RWPE2 (cell line): Measurements from ENCODE around the gene SETD5.

Source experiments
- ATAC-seq: fragments of 200-7000 bp; cut with Tn5 transposase; 3 replicates; pipeline ENCODE4 v1.9.1; 2021; ENCODE audit warnings: low read depth
- DNase-seq: peaks from one replicate; pipeline ENCODE4 v3.0.0-alpha.2; 2020; ENCODE audit warnings: low spot score
- H3K27ac ChIP-seq: fragments of 450-650 bp; 2 replicates; pipeline ENCODE4 v1.5.1; 2017; ENCODE audit warnings: mild to moderate bottlenecking; ENCODE audit not compliant: poor library complexity, severe bottlenecking
- H3K27me3 ChIP-seq: fragments of 250-450 bp; sonication (Bioruptor Pico); 2 replicates; pipeline ENCODE4 v1.5.1; 2021; ENCODE audit warnings: mild to moderate bottlenecking, moderate library complexity; ENCODE audit not compliant: insufficient read depth, poor library complexity, severe bottlenecking
- H3K36me3 ChIP-seq: fragments of 250-450 bp; sonication (Bioruptor Pico); 2 replicates; pipeline ENCODE4 v1.5.1; 2020; ENCODE audit warnings: low read depth, mild to moderate bottlenecking, moderate library complexity
- H3K4me1 ChIP-seq: fragments of 250-450 bp; sonication (Bioruptor Pico); 2 replicates; pipeline ENCODE4 v1.5.1; 2021; ENCODE audit warnings: mild to moderate bottlenecking, moderate library complexity; ENCODE audit not compliant: insufficient read depth, poor library complexity, severe bottlenecking
- H3K4me3 ChIP-seq: fragments of 250-450 bp; sonication (Bioruptor Pico); 2 replicates; pipeline ENCODE4 v1.5.1; 2021; ENCODE audit warnings: mild to moderate bottlenecking, moderate library complexity; ENCODE audit not compliant: severe bottlenecking
- H3K9me3 ChIP-seq: fragments of 250-450 bp; sonication (Bioruptor Pico); 2 replicates; pipeline ENCODE4 v1.5.1; 2021; ENCODE audit warnings: mild to moderate bottlenecking, moderate library complexity; ENCODE audit not compliant: severe bottlenecking
- TF ChIP-seq, protein P1 (sequence below): fragments of 450-650 bp; IDR thresholded peaks from one replicate; pipeline ENCODE4 v1.5.1; 2017; ENCODE audit warnings: mild to moderate bottlenecking, moderate library complexity; ENCODE audit not compliant: poor library complexity, severe bottlenecking

SETD5 gene

DNA sequence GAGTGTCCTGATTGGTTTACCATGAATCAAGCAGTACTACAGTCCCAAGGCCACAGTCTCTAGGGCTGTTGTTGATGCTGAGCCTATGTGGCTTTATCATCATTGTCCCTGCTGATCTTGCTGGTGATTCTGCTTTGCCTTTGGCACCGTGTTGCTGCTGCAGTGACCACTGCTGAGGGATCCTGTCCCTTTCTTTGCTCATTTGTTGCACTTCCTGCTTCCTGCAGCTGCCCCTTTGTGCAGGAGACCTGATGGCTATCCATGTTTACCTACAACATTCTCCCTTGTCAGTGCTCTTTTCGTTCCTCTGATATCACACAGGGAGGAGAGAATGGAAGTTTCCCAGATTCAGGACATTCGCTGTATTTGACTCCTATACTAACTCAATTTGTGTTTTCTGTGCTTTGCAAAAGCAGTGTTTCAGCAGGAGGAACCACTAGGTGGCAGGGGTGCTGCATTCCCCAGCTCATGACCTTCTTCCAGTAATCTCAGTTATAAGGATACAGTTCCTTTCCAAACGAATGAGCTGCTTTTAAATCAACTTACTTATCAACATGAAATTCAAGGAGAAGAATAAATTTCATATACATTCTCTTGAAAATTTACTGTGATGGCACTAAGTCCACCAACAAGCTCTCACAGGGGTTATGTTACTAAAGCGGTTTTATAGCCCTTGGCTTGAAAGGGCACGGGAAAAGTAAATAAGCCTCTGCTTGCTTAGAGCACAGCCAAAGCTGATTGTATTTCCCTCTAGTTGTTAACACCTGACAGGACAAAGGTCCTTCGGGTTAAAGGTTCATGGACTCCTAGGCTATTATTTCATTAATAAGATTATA is 44.3 kb upstream of the SETD5 start:
- no peaks in the 10 kb centered on the region for H3K36me3 ChIP-seq
- no peaks in the 10 kb centered on the region for H3K27me3 ChIP-seq
- no peaks in the 10 kb centered on the region for H3K9me3 ChIP-seq
- TF ChIP-seq, protein P1, sequence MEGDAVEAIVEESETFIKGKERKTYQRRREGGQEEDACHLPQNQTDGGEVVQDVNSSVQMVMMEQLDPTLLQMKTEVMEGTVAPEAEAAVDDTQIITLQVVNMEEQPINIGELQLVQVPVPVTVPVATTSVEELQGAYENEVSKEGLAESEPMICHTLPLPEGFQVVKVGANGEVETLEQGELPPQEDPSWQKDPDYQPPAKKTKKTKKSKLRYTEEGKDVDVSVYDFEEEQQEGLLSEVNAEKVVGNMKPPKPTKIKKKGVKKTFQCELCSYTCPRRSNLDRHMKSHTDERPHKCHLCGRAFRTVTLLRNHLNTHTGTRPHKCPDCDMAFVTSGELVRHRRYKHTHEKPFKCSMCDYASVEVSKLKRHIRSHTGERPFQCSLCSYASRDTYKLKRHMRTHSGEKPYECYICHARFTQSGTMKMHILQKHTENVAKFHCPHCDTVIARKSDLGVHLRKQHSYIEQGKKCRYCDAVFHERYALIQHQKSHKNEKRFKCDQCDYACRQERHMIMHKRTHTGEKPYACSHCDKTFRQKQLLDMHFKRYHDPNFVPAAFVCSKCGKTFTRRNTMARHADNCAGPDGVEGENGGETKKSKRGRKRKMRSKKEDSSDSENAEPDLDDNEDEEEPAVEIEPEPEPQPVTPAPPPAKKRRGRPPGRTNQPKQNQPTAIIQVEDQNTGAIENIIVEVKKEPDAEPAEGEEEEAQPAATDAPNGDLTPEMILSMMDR, result peak; percentile 97
- peaks cover 25% of the 10 kb centered on the region for H3K4me1 ChIP-seq
- no peak for DNase-seq
- no peak overlapping the region for H3K4me3 ChIP-seq
- peak; percentile 63 for ATAC-seq
- no peak overlapping the region for H3K27ac ChIP-seq

- peak overlapping the region; percentile 63 for H3K4me3 ChIP-seq
- TF ChIP-seq, protein P1, result no peak
Observed at GRCh38 chr3:9361691-9362388, 35.6 kb upstream of the SETD5 start.

GRCh38 chr3:9362731-9363530 is 34.5 kb upstream of the SETD5 start, which contains the start of gene THUMPD3:
Gene THUMPD3, plus strand, starts transcription at chr3:9363054. Its CDS starts 2,015 bp downstream, at chr3:9365069.
- ATAC-seq, result peak; percentile 97

More at GRCh38 chr3:9361691-9362388, 35.6 kb upstream of the SETD5 start:
- DNase-seq, result no peak
- Histone ChIP-seq H3K27me3 (no peaks in the 10 kb centered on the region), H3K36me3 (peaks cover 26% of the 10 kb centered on the region), H3K4me1 (peaks cover 4% of the 10 kb centered on the region), H3K9me3 (no peaks in the 10 kb centered on the region), H3K27ac (peak overlapping the region; percentile 71)
- ATAC-seq, result no peak

GRCh38 chr3:9369508-9369907 is 27.9 kb upstream of the SETD5 start:
- no peak overlapping the region for H3K27ac ChIP-seq
- no peaks in the 10 kb centered on the region for H3K4me1 ChIP-seq
- H3K4me3 ChIP-seq, result no peak overlapping the region
- TF ChIP-seq, protein P1, result no peak
- H3K36me3 ChIP-seq, result peaks cover 98% of the 10 kb centered on the region
- H3K9me3 ChIP-seq, result no peaks in the 10 kb centered on the region
- H3K27me3 ChIP-seq, result no peaks in the 10 kb centered on the region
- ATAC-seq (no peak), DNase-seq (no peak)

More at GRCh38 chr3:9362731-9363530, 34.5 kb upstream of the SETD5 start, which contains the start of gene THUMPD3:
- peak; percentile 84 for DNase-seq
- peak within 1 kb of the TSS; percentile 63 for H3K4me3 ChIP-seq
- H3K36me3 ChIP-seq, result peaks cover 37% of the 10 kb centered on the region
- H3K4me1 ChIP-seq, result peaks cover 4% of the 10 kb centered on the region
- no peaks in the 10 kb centered on the region for H3K27me3 ChIP-seq
- no peaks in the 10 kb centered on the region for H3K9me3 ChIP-seq
- H3K27ac ChIP-seq, result peak within 1 kb of the TSS; percentile 71
- TF ChIP-seq, protein P1, result no peak
